ENCODE measurements around the gene PLD5.
"Not testable (repeated sequence)": the region's sequence is repeated elsewhere in the genome, so short reads cannot be mapped to it uniquely, and the experiment has no call there.

PLD5 gene

GRCh38 chr1:242147096-242147976 is 377.2 kb downstream of the PLD5 start:
- DNase-seq (ENCODE audit: low spot score) = no peak

GRCh38 chr1:242146652-242147051 is 377.8 kb downstream of the PLD5 start:
- peak; percentile 18 for DNase-seq (ENCODE audit: low spot score)

- DNase-seq (ENCODE audit: low spot score) = no peak
These were observed 383.7 kb downstream of the PLD5 start for GRCh38 chr1:242140836-242141235.

- no peak for DNase-seq (ENCODE audit: low spot score)
These were observed 384.5 kb downstream of the PLD5 start for GRCh38 chr1:242139986-242140385.

GRCh38 chr1:242139442-242139841 is 385.1 kb downstream of the PLD5 start:
- no peak for DNase-seq (ENCODE audit: low spot score)

- DNase-seq (ENCODE audit: low spot score) = no peak
These were observed 390.7 kb downstream of the PLD5 start for GRCh38 chr1:242133796-242134195.

GRCh38 chr1:242133351-242133750 is 391.1 kb downstream of the PLD5 start:
- DNase-seq (ENCODE audit: low spot score) = no peak

- no peak for DNase-seq (ENCODE audit: low spot score)
These were observed 392.2 kb downstream of the PLD5 start for GRCh38 chr1:242132121-242132817.

GRCh38 chr1:242128951-242129502 is 395.5 kb downstream of the PLD5 start:
- DNase-seq (ENCODE audit: low spot score) = peak; percentile 17

- DNase-seq (ENCODE audit: low spot score) = no peak
These were observed 404.1 kb downstream of the PLD5 start for GRCh38 chr1:242120432-242120831.

GRCh38 chr1:242100921-242101320 is 423.6 kb downstream of the PLD5 start:
- no peak for DNase-seq (ENCODE audit: low spot score)

GRCh38 chr1:242097283-242097682 is 427.2 kb downstream of the PLD5 start:
- DNase-seq (ENCODE audit: low spot score) = not testable (repeated sequence)

GRCh38 chr1:242093116-242093515 is 431.4 kb downstream of the PLD5 start:
- no peak for DNase-seq (ENCODE audit: low spot score)

- no peak for DNase-seq (ENCODE audit: low spot score)
These were observed 434.6 kb downstream of the PLD5 start for GRCh38 chr1:242089911-242090310.

- no peak for DNase-seq (ENCODE audit: low spot score)
These were observed 435.6 kb downstream of the PLD5 start for GRCh38 chr1:242088875-242089274.

- no peak for DNase-seq (ENCODE audit: low spot score)
These were observed 437.8 kb downstream of the PLD5 start for GRCh38 chr1:242086706-242087105.

- DNase-seq (ENCODE audit: low spot score) = no peak
These were observed 438.4 kb downstream of the PLD5 start for GRCh38 chr1:242086093-242086492.

GRCh38 chr1:242083742-242084141 is 440.8 kb downstream of the PLD5 start:
- DNase-seq (ENCODE audit: low spot score) = no peak

- DNase-seq (ENCODE audit: low spot score) = no peak
These were observed 443.1 kb downstream of the PLD5 start for GRCh38 chr1:242081446-242081845.

GRCh38 chr1:242065813-242066212 is 458.7 kb downstream of the PLD5 start:
- DNase-seq (ENCODE audit: low spot score) = no peak

GRCh38 chr1:242062271-242062670 is 462.2 kb downstream of the PLD5 start:
- DNase-seq (ENCODE audit: low spot score) = no peak

GRCh38 chr1:242059976-242060375 is 464.5 kb downstream of the PLD5 start:
- no peak for DNase-seq (ENCODE audit: low spot score)

- not testable (repeated sequence) for DNase-seq (ENCODE audit: low spot score)
These were observed 465.9 kb downstream of the PLD5 start for GRCh38 chr1:242058582-242058981.

Measured in cerebellar cortex (tissue), 1 donor.